Stimulated activated CD4-positive, alpha-beta T cell treated with anti-CD3 and anti-CD28 coated beads, Interleukin-2, amount 100 ng/mL, for 4 hours (primary cell): ENCODE results near the gene ISG20L2.
A peak's percentile ranks its signal among the peaks of the same experiment; 100 is the strongest.
"Not testable (repeated sequence)": the region's sequence is repeated elsewhere in the genome, so short reads cannot be mapped to it uniquely, and the experiment has no call there.

Source experiments
- DNase-seq: peaks from one replicate; pipeline ENCODE4 v3.0.0-alpha.2; 2020; ENCODE audit warnings: low read depth

ISG20L2 gene

DNA sequence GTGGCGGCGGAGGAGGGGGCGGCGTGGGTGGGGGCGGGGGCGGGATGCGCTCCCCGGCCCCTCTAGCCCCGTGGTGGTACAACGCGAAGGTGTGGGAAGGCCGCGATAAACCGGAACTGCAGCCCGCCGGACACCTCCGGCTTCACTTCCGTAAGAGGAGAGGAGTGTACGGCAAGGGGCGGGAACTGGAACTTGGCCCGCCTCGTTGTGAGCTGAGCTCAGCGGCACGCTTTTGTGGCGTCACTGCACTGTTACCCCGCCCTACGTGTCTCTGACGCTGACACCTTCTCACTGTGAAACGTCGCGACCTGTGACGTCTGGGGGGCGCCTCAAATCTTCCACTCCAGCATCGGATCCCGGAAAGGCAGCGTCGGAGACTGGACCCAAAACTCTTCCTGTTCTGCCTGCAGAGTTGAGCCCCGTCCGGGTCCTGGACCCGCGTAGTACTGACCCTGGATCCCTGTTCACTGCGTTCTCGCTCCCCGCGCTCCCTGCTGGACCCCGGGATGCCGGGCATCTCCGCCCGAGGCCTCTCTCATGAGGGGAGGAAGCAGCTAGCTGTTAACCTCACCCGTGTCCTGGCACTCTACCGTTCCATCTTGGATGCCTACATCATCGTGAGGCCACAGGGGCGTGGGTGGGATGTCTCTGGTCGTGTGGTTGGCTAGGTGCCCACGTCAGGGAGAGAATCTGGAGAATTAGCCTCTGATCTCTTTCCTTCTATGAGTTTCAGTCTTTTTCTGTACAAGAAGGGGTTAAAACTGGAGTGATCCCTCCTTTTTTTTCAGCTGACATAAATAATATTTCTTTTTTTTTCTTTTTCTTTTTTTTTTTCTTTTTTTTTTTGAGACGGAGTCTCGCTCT is at the start of gene ISG20L2:
TSS of gene ISG20L2 (minus strand) at position 168 of the 864 bp plus-strand sequence. CDS start 1,114 bp downstream, outside the sequence.
- peak; percentile 95 for DNase-seq

GRCh38 chr1:156777573-156777972 is 49.0 kb upstream of the ISG20L2 start:
- no peak for DNase-seq

- DNase-seq = no peak
These were observed 48.4 kb upstream of the ISG20L2 start for GRCh38 chr1:156776942-156777341.

DNA sequence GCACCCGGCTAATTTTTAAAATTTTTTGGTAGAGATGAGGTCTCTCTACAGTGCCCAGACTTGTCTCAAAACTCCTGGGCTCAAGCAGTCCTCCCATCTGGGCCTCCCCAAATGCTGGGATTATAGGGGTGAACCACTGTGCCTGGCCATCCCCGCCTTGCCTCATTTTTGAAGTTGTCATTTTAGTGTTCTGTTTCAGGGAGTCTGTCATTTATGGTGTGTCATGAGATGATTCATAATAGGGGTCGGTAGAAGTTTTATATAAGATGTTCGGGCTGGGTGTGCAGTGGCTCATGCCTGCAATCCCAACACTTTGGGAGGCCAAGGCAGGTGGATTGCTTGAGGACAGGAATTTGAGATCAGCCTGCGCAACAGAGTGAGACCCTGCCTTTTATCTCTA is 47.2 kb upstream of the ISG20L2 start:
- DNase-seq = no peak

GRCh38 chr1:156773607-156774006 is 45.0 kb upstream of the ISG20L2 start:
- DNase-seq = no peak

DNA sequence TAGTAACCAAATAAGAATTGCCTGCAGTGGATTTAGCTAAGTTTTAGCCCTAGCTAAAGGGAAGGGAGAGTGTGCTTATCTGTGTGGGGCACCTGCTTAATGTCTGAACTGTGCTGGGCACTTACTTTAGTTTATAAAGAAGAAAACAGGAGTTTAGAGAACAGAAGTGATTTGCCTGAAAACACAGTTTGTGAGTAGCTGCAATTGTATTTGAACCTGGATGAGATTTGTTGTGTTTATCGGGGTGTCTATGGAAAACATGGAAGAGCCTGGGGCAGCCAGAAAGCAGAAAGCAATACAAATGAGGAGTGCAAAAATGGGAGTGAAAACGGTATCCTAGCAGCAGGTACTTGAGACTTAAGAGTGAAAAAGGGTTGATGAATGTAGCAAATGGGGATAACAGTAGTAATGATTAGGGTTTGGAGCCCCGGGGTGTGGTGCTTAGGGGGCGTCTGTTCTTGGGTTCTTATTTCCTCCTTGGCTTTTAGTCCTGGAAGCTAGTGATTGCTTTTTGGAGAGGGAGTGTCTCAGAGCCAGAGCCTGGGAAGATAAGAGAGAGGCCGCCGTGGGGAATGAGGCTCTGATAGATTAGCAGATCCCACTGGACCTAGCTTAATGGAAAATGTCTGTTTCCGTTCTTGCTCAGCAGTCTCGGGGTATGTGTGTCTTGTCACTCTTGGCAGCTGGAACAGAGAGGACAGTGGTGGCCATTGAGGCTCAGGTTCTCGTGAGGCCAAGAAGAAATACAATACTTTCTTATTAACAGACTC is 44.3 kb upstream of the ISG20L2 start:
- DNase-seq = no peak

GRCh38 chr1:156772222-156772621 is 43.7 kb upstream of the ISG20L2 start:
- no peak for DNase-seq

DNA sequence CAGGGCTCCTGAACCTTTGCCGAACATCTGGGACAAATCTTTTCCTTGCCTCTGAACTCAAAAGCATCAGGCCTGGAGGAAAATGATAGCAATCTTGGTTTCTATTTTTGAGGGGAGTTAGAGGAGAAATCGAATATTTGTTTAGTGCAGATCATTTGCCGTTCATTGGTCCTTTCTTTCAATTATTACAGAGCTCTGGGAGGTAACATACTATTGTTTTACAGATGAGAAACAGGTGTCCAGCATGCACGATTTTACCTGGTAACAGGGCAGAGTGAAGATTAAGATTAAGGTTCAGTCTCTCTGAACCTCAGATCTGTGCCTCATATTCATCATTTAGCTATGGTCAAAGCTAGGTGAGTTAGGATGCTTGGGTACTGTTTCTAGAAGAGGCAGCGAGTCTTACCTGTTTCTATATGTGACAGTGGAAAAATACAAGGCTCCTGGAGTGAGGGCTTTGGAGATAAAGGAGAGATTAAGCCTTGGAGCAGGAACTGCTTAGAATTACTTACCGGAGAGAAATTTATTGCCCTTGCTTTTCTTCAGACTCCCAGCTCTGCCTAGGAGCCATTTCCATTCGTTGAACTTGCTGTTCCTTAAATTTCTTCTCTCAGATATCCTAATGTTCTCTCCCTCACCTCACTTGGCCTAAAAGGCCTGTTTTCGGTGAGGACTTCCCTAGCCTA is 40.2 kb upstream of the ISG20L2 start:
- no peak for DNase-seq

- no peak for DNase-seq
These were observed 39.5 kb upstream of the ISG20L2 start for GRCh38 chr1:156767879-156768604.

DNA sequence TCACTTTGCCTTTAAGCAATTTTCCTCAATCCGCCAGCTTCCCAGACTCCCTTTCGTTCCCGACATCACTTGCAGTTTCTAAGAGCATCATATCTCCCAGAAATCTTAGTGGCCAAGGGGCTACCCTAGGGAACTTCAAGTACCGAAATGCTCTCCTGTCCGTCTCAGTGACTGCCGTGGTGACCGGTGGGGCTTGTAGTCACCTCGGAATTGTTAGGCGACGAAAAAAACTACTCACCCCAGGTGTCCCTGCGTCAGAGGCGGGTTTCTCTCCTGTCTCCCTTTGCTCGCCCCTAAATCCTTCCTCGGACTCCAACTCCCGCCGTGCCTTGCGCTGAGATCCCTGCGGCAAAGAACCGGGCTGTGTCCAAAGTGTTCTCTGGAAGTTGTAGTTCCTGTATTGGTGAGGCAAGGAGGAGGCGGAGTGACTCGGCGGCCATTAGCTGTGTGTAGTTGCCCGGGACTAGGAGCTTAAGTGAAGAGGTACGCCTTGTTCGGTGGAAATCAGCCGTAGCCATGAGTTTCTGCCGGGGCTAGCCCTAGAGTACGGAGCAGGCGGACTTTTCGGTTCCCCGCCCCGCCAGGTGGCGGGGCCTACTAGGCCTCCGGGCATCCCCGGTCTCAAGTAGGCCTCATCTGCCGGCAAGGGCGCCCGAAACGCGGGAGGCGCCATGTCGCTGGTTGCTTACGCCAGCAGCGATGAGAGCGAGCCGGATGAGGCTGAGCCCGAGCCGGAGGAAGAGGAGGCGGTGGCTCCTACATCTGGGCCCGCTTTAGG is 38.7 kb upstream of the ISG20L2 start, which contains the start of gene PRCC:
TSS of gene PRCC (plus strand) at position 435 of the 778 bp plus-strand sequence. CDS start at position 672, 237 bp downstream.
- peak; percentile 97 for DNase-seq

DNA sequence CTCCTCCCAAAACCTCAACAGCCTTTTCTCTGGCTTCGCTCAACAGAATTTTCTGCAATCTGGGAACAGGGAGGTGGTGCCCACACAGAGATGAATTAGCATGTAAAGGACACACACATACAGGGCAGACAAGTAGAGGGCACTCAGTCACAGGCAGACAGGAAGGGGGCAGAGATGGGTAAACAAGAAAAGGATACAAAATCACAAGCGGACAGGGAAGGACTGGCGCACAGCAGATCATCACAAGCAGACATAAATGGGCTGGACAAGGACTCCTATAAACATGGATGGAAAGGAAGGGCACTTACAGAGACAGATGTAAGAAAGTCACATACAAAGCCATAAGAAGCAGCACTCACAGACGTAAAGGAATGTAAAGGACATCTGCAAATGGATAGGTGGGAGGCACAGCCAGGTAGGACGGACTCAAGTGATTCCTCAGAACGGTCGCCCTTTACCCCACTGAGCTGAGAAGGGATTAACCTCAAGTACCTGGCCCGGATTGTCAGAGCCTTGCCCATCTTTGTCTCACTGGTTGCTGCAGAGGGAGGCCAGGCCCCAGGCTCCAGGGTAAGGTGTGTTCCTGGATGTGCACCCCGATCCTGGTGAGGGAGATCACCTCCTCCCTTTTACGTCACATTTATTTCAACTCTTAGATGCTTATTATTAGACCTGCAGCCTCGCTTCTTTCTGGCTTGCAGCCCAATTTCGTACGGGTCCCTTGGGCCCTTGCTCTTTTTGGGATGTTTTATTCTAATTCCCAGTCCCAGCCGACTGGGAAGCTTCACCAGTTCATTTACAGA is 37.9 kb upstream of the ISG20L2 start:
- DNase-seq = no peak

GRCh38 chr1:156765666-156766065 is 37.1 kb upstream of the ISG20L2 start:
- DNase-seq = no peak

DNA sequence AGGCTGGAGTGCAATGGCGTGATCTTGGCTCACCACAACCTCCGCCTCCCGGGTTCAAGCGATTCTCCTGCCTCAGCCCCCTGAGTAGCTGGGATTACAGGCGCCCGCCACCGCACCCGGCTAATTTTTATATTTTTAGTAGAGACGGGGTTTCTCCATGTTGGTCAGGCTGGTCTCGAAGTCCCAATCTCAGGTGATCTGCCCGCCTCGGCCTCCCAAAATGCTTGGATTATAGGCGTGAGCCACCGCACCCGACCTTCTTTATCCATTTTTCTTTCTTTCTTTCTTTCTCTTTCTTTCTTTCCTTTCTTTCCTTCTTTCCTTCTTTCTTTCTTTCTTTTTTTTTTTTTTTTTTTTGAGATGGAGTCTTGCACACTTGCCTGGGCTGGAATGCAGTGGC is 36.6 kb upstream of the ISG20L2 start:
- not testable (repeated sequence) for DNase-seq

DNA sequence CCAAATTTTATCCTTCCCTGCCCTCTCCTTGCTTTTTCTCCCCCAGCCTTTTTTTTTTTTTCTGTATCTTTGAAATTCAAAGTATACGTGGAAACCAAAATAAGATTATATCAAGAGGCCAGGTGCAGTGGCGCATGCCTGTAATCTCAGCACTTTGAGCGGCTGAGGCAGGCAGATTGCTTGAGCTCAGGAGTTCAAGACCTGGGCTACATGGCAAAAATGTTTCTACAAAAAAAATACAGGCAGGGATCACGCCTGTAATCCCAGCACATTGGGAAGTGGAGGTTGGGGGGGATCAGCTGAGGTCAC is 32.2 kb upstream of the ISG20L2 start:
- no peak for DNase-seq

- DNase-seq = no peak
These were observed 31.7 kb upstream of the ISG20L2 start for GRCh38 chr1:156760092-156760795.

GRCh38 chr1:156757572-156758253 is 29.1 kb upstream of the ISG20L2 start:
- DNase-seq = not testable (repeated sequence)

DNA sequence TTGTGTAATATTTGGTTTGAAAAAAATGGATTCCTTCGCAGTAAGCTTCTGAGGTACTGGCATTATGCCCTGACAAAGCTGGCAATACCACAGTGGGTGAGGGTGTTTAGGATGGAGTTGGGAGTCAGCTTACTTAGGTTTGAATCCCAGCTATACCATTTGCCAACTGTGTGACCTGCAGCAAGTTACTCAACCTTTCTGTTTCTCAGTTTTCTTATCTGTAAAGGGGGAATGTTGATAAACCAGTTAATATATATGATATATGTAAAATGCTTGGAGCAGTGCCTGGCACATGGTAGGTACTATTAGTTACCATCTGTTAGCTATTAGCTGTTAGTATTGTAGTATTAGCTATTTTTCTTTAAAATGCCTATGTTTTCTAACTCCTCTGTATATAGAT is 27.8 kb upstream of the ISG20L2 start:
- DNase-seq = no peak

DNA sequence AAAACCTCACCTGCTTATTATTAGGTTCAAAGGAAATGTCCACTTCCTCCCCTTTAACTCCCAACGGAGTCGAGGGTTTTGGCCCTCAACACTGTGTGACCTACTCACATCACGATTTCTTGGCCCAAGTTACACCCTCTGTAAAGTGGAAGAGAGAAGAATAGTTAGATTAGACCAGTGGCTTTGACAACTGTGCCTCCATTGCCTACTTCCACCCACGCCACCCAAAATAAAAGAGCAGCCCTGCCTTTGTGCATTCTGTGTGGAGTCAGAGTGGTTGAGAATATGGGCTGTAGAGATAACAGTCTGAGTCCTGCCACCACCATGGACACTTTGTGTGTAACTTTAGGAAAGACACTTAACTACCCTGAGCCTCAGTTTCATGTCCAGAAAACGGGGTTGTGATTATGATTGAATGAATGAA is 27.0 kb upstream of the ISG20L2 start:
- DNase-seq = no peak

DNA sequence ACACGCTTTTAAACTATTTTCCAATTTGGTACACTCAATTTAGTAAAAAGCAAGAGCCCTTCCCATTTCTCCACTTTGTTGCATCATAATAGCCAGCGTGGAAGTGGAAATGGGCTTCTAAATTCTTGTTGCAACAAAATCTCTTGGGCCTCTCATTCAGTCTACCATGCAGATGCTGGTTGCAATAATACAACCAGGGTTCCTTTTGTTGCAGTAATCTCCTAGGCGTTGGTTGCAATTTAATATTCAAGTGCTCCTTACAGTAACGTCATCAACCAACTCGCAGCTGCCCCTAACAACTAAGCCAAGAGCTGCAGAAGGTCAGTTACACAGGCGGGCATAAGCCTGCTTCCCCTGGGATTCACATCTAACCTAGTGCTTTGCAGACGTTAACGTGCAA is 25.7 kb upstream of the ISG20L2 start:
- no peak for DNase-seq
